CD4-positive, alpha-beta T cell treated with Interleukin-10 for 1 hour (primary cell): ENCODE results near the gene DHX15.
A peak's percentile ranks its signal among the peaks of the same experiment; 100 is the strongest.

Experiments used
- DNase-seq: peaks from one replicate; pipeline ENCODE4 v3.0.0-alpha.2; 2020

Gene DHX15

DNA sequence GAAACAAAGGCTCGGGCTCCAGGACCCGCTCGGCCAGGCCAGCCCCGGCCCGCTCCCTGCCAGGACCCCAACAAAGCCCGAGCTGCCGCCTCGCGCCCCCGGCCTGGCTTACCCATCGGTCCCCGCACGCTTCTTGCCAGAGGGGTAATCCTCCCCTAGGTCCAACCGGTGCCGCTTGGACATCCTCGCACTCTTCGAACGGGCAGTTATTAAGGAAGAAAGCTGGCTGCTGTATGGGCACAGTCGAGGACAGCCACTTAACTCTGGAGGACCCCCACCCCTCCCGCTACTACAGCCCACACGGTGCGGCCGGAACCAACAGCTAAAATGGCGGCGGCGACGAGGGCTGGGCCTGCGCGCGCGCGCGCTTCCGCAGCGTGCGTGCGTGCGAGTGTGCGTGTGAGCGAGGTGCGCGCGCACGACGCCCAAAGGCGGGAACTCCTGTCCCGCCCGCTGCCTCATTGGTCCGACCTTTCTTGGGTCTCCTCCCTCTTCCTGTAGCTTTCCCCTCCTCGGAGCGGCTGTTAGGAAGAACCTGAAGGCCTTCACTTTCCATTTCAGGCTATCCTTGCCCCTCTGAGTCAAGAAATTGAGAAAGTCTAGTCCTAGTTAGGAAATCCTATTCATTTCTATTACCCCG, at the start of gene DHX15:
Gene DHX15, minus strand, starts transcription at position 344 of the 640 bp plus-strand sequence. Its CDS starts 161 bp downstream, at position 183.
- peak; percentile 94 for DNase-seq

DNA sequence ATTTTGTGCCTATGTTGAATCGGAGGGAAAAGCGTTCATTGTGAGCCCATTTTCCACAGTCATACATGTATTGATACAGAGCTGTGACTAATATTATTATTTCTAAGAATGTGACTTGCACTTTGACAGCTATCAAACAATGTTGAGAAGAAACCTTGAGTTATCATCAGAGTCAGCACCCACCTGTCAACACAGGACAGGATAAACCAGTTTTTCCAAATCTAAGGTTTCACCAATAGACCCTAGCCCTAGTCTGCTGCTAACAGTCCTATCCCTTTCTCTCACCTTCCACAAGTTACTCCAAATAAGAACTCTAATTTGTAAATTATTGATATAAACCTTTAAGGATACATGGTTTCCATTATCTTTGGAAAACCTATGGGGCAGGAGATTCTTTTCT, 47.7 kb upstream of the DHX15 start:
- no peak for DNase-seq

DNA sequence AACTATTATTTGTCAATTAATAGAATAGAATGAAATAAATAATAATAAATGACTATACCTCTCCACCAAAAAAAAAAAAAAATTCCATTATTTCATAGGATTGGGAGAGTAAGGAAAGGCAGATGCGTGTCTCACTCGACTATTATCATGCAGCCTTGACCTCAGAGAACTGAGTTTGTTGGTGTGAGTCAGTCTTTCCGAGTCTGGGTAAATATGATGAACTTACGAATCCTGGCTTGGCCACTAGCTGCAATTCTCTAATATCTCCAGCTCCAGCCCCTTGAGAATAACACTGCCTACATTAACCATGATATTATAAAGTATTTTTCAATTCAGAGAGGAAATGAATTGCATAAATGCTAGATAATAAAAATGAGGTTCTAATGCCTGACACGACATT, 46.6 kb upstream of the DHX15 start:
- DNase-seq: no peak

DNA sequence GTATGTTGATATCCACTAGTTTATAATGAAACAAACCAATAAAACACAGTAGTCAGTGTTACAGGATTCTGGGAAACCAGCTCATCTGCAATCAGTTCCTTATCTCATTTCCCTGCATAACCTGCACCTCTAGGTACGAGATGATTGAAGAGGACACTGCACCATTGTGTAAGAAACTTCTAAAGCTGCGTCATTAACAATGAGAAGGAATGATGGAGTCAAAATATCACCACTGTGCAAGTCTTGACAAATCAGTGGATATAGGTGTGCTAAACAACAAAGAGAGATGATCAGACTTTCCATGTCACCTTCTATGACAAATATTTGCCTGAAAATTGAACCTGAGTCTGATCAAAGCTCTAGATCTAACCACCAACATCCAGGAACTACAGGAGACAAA, 40.7 kb upstream of the DHX15 start:
- DNase-seq: no peak

DNA sequence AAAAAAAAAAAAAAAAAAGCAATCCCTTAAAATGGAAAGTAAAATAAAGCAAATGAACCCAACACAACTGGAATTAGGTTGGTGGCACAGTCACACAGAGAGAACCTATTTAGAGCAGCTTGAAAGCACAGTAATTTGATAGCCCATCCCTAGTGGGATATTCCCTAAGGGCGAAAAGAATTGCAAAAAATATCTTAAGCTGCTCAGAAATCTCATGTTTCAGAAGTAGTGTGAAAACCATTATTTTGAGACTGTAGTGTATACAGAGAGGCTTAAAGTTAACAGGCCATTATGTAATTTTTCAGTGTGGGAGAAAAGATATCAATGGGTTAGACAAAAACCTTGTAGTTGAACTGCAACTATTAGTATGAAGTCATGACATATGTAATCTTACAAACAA, 40.0 kb upstream of the DHX15 start:
- DNase-seq: no peak

DNA sequence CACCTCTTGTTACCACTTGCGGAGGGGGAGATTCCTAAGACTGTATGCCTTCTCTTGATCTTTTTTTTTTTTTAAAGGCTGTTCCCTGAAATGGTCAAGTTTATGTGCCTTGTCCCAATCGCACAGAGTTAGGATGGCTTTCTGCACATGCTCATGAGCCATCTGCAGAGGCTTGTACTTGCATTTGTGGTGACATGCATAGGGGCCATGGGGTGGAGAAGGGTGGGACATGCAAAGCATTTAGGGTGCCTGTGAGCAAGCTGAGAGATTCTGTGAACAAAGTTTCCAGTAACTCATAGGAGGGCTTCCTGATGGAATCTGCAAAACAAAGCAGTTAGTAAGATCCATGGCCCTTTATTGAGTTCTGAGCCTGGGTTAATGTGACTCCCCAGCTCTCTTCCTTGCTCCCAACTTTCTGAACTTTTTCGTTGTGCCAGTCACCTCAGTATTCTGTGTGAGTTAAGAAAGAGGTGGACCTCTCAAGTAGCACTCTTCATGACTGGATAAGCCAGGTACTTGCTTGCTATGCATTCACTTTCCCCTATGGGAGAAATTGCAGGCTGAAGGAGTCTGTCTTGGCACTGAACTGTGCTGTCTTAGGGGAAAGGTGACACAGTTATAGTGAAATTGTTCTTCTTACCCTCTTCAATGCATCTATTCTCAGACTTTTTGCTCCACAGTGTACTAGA, 37.9 kb upstream of the DHX15 start:
- no peak for DNase-seq

DNA sequence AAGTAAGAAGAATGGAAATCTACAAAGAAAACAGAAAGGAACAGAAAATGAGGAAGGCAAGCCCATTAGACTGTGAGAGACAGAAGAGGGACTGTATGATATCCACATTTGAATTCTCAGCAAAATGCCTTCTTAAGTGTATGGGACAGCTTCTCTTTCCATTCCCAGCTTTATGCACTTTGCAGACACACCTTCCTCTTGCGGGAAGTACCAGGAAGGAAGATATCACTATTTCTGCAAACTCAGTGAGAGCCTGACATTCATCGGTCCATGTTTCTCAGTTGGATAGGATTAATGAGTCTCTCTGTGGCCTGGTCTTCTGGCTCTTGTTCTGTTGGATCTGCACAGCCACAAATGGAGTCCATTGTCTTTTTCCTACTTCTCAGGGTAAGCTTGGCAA, 31.6 kb upstream of the DHX15 start:
- DNase-seq: no peak

DNA sequence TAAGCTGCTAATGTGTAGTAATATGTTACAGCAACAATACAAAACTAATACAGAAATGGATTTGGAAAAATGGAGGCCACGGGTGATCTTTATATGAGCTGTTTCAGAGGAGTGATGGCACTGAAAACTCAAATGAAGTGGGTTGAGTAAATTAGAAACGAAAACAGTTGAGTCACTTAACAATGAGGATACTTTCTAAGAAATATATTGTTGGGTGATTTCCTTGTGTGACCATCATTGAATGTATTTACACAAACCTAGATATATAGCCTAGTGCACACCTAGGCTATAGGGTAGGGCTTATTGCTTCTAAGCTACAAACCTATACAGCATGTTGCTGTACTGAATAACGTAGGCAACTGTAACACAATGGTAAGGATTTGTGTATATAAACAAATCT, 30.5 kb upstream of the DHX15 start:
- DNase-seq: no peak

DNA sequence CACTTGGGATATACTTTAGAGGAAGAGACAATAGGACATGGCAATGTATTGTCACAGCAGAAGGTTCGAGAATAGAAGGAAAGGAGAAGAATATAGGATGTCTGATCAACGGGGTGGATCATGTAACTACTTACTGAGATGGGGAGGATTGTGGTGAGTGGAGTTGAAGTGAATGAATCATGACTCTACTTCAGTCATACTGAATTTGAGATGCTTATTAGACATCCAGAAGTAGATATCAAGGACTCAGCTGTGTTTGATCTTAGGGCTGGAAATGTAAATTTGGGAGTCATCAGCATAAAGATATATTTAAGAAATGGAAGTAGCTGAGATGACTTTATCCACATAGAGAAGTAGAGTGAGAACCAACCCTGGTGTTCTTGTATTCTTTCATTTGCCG, 29.1 kb upstream of the DHX15 start:
- DNase-seq: no peak

DNA sequence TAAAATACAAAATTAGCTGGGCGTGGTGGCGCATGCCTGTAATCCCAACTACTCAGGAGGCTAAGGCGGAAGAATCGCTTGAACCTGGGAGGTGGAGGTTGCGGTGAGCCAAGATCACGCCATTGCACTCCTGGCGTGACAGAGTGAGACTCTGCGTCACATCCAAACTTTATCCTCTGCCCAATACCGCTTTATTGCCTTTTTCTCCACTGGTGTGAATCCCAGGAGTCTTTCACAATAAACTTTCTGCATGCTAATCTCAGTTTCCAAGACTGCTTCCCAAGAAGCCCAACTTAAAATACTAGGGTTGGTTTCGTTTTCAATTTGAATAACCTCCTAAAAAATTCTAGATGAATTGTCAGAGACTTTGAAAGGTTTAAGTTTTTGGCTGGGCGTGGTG, 27.2 kb upstream of the DHX15 start:
- DNase-seq: no peak

DNA sequence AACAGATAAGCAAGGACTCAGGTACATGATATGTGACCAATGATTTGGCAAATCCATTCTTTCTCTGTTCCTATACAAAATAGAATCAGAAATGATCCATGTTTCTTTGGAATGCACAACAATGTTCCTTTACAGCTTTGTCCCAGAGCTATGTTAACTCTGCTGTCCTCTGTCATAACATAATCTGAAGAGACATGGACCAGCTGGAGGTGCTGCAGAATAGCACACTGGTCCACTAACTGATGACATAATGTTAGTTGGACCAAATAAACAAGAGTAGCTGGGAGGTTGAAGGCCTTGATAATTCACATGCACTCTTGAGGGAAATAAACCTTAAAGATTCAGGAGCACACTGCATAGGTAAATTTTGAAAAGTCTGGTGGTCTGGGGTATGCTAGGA, 23.0 kb upstream of the DHX15 start:
- DNase-seq: no peak

DNA sequence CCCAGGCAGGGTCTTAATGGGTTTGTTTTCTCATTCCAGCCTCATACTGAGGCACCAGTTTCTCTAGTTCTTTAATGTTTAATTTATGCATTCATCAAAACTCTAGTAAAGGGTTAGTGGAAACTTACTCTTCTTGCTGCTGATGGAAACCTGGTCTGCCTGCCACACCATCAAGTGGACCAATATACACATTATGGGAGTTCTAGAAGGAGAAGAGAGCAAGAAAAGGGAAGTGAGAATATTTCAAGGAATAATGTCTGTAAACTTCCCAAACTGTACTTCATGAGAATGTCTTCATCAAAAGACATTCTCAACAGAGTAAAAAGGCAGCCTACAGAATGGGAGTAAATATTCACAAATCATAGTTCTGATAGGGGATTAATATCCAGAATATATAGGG, 20.9 kb upstream of the DHX15 start:
- no peak for DNase-seq

DNA sequence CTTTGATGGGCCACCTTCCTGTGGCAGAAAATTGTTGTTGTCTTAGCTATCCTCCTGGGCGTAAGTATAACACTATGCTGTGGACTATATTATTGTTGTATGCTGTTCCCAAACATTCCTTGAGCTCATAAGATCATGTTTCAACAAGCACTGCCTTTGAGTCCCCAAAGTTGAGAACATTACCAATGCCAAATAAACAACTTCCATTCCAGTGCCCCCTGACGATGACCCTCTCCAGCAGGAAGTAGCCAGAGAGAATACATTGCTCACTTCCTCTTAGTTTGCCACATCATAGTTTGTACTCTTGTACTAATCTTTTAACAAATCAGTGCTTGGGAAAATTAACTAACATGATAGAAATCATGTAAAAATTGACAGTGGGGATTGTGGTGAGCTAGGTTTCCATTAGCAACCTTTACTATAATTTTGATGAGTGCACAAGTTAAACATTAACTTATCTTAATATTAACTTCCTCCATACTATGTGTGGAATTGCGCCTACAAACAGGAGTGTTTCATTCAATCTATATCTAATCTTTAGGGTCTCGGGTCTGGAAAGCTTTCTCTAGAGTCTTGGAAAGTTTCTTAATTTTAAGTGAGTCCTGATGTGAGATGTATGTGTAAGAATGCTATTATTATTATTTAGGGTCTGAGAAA, 20.3 kb upstream of the DHX15 start:
- DNase-seq: no peak

DNA sequence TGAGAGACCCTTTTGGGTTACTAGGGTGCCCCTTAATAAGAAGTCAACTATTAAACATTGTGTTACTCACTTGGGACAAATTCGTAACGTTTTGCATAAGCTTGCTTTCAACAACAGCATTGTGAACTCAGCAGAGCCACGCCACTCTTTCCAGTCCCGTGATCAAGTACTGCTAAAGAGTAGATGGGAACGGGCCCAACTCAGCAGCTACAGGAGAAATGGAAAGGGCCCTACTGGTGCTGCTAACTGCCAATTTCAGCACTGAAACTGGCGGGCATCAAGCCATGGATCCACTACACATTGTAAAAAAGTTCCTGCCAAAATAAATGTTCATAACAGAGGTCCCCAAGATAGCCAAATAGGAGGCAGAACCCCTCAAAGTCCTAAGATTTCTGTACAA, 19.0 kb upstream of the DHX15 start:
- DNase-seq: no peak

DNA sequence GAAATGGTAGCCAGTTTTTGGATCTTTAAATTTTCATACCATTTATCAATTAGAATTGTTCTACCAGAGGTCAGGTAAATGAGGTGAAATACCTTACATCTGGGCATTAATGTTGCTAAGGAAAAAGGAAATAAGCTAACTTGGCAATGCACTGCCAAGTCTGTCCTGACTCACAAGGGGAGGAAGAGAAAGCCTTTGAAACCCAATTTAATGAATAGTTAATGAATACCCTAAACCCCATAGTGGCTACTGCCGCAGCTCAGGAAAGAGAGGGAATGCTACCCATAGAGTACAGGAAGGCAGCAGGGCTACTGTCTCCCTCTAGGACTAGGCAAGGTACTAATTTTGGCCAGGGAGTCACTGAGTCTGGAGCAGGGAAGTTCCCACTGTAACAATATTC, 16.8 kb upstream of the DHX15 start:
- DNase-seq: no peak

DNA sequence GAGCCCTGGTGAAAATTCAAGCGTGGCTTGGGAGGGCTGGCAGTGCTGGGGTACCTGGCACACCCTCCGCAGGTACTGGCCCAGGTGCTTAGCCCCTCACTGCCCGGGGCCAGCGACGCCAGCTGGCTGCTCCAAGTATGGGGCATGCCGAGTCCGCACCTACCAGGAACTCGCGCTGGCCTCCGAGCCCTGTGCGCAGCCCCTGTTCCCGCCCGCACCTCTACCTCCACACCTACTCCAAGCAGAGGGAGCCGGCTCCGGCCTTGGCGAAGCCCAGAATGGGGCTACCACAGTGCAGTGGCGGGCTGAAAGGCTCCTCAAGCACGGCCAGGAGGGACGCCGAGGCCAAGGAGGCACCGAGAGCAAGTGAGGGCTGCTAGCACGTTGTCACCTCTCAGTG, 14.9 kb upstream of the DHX15 start:
- no peak for DNase-seq

DNA sequence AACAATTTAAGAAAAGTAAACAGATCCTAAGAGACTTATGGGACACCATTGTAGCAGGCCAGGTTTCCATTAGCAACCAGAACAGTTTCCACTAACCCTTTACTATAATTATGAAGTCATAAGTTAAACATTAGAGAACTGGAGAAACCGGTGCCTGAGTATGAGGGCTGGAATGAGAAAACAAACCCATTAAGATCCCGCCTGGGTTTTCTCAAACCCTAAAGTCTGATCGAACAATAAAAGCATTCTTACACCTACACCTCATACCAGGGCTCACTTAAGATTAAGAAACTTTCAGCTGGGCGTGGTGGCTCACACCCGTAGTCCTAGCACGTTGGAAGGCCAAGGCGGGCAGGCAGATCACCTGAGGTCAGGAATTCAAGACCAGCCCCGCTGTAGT, 13.7 kb upstream of the DHX15 start:
- DNase-seq: no peak

DNA sequence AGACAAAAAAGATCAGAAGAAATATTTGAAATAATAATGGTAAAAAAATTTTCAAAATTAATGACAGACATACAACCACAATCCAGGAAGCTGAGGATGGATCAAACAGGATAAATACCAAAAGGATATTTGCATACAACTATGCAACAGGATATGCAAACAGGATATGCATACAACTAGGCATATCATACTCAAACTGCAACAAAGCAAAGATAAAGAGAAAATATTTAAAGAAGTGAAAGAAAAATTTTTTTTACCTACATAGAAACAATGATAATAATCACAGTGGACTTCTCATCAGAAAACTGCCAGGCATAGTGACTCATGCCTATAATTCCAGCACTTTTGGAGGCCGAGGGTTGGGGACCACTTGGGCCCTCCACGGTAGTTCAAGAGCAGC, 11.3 kb upstream of the DHX15 start:
- DNase-seq: no peak

DNA sequence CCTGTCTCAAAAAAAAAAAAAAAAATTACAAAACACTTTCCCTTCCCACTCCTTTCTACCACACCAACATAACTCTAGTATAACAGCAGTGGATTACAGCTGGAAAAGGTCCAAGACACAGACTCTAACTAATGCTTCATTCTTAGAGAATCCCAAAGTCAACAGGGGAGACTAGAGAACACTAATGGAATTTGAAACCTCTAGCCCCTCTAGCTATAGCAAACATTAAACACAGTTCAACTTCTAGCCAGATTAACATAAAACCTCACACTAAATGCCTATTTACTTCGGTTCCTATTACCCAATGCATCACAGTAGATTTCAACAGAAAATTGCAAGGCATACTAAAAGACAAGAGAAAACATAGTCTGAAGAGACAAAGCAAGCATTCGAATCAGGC, 10.5 kb upstream of the DHX15 start:
- DNase-seq: no peak

DNA sequence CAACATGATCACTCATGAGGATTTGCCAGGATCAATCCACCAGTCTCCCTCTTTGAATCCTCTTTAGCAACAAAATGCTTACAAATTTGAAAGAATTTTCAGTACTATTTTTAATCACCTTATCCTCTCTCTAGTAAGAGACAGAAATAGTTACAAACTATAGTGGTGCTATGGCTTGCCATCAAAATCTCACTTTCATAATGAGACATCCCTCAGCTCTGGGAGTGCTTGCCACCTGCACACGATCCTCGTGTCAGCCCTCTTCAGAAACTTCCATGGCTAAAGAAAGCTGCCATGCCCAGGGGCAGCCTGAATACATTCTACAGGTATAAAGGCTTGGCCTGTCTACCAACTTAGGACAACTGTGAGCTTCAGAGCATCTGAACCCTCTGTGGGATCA, 5.1 kb upstream of the DHX15 start:
- no peak for DNase-seq

DNA sequence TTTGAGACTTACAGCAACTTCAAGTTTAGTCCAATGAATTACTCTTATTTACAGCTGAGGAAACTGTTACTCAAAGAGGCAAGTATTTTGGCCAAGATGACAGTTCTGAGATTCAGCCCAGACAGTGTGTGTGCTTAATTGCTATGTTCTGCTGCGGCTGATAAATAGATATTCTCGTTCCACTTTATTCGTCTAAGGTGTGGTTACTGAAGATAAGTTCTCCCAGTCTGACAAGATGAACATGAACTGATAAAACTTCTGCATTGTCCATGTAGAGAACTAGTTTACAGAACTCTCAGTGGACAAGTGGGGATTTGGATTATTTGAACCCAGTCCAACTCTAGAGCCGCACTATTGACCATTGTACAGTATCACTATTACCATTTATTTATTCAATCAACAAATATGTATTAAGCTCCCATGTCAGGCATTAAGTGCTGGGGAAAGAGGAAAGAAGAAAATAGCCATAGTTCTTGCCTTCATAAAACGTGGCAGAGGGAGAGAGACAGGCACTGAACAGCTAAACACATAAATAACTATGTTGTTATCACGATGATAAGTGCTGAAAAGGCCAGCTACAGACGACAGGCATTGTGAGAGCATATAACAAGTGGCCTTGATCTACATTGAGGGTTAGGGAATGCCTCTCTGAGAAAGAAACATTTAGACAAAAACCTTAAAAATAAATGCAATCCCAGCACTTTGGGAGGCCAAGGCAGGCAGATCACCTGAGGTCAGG, 4.0 kb upstream of the DHX15 start:
- no peak for DNase-seq

DNA sequence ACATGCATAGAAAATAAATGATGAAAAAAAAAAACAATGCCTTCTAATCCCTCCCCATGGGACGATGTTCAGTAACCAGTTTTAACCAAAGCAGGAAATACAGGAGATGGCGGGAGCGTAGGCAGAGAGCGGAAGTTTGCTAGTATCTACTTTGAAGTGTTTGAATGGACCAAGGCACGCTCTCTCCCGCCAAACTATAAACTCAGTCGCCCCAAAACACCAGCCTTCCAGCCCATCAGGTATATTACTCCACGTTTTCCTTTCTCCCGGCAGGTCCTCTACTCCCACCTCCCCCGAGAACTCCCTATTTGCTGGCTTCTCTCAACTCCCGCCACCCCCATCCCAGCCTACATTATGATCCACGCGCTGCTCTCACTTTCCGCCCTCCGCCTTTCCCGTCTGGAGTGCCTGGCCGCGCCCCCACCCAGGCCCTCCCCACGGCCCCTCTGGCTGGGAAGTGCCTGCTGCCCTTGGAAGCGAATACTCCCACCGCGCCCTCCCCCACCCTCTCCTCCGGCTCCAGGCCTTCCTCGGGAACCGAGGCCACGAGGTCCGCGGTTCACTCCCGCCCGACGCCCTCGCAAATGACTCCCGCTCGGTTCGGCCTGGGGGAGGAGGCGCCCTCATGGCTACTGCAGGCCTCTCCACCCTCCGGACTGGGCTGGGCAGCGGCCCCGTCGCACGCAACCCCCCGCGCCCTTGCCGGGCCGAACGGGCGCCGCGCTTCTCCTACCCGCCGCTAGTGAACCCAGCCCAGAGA, 723 bp downstream of the DHX15 start:
- peak; percentile 50 for DNase-seq

DNA sequence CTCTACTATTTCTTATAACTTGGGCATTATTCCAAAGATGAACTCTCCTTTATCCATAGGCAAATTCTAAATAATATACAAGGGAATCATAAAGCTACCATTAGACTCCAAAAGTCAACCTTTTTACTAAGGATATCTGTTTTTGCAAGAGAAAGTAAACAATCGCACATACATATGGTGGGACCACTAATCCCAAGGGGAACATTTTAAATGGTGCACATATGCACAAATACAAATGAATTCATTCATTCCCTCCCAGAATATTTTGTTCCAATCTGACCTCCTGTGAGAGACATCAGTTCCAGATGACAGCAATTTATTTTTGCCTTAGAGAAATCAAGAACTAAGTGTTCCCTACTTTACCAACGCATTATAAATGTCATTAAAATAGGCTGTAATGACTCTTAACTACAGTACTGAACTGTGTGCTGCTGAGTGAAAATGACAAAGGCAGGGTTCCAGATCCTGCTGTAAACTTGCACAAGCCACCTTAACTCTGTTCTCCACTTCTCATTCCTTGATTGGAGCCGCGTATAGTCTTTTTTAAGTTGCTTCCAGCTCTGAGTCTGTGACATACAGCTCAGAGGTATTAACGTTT, 2.0 kb downstream of the DHX15 start:
- no peak for DNase-seq
